Natural killer cell (primary cell): ENCODE data around the gene TICRR. TPM values are rescaled to one million over a fixed set of nuclear protein-coding genes. Genes with fewer than 3 reads are reported as not detected.

Experiments used
- ATAC-seq, 3 donors: fragments of 150-1000 bp in 2 of 3; fragments of 200-7000 bp in 1 of 3; cut with Tn5 transposase; 1 replicate in 1 of 3; 2 replicates in 2 of 3; pipeline ENCODE4 v1.10.0; 2021; ENCODE audit warnings: mild to moderate bottlenecking in 2 of 3, moderate library complexity in 2 of 3
- DNase-seq, 2 donors: peaks; one replicate each; pipeline versions ENCODE4 v3.0.0 to v3.0.0-alpha.2; 2013 to 2021; ENCODE audit warnings: mixed read lengths in 1 of 2
- H3K27ac ChIP-seq: one replicate; pipeline ENCODE4 v1.5.1; 2013; ENCODE audit warnings: mild to moderate bottlenecking, low read length
- H3K27me3 ChIP-seq: one replicate; pipeline ENCODE4 v1.6.1; 2013; ENCODE audit warnings: low read length; ENCODE audit not compliant: control insufficient read depth, insufficient read depth
- H3K36me3 ChIP-seq: one replicate; pipeline ENCODE4 v1.6.1; 2013; ENCODE audit warnings: low read length; ENCODE audit not compliant: control insufficient read depth, insufficient read depth
- H3K4me1 ChIP-seq: one replicate; pipeline ENCODE4 v1.6.1; 2013; ENCODE audit warnings: low read length; ENCODE audit not compliant: control insufficient read depth, insufficient read depth
- H3K4me3 ChIP-seq: one replicate; pipeline ENCODE4 v1.5.1; 2013; ENCODE audit warnings: low read length
- H3K9me3 ChIP-seq: one replicate; pipeline ENCODE4 v1.6.1; 2013; ENCODE audit warnings: low read length; ENCODE audit not compliant: control insufficient read depth, insufficient read depth
- H3K27ac Mint-ChIP-seq, 2 donors: one replicate each; pipeline ENCODE4 v1.8.0; 2022; ENCODE audit warnings: mild to moderate bottlenecking in 2 of 2, mixed read lengths in 2 of 2, moderate library complexity in 1 of 2
- H3K27me3 Mint-ChIP-seq, 2 donors: one replicate each; pipeline ENCODE4 v1.8.0; 2022; ENCODE audit warnings: low read depth in 2 of 2, mixed read lengths in 2 of 2
- H3K36me3 Mint-ChIP-seq: one replicate; pipeline ENCODE4 v1.8.0; 2022; ENCODE audit warnings: mixed read lengths
- H3K4me1 Mint-ChIP-seq, 2 donors: one replicate each; pipeline ENCODE4 v1.8.0; 2022; ENCODE audit warnings: mixed read lengths in 2 of 2
- H3K4me3 Mint-ChIP-seq: one replicate; pipeline ENCODE4 v1.8.0; 2022; ENCODE audit warnings: mild to moderate bottlenecking, moderate library complexity, mixed read lengths
- H3K9me3 Mint-ChIP-seq, 2 donors: one replicate each; pipeline ENCODE4 v1.8.0; 2022; ENCODE audit warnings: mixed read lengths in 2 of 2
- CTCF ChIP-seq: fragments of 200-600 bp; IDR thresholded peaks from one replicate; pipeline ENCODE4 v1.8.0; 2022; ENCODE audit warnings: antibody characterized with exemption
- WGBS: methylation state at CpG from one replicate; pipeline ENCODE4 v1.1.7; 2013; ENCODE audit warnings: missing lambda C conversion rate; ENCODE audit not compliant: insufficient coverage; 5-methylcytosine and 5-hydroxymethylcytosine counted together
- intact Hi-C: fragments of 100-400 bp; cut with micrococcal nuclease; formaldehyde crosslinking; loops from one replicate; pipeline ENCODE4 v1.14.2; 2022
- total RNA-seq, 4 donors: library from RNA; stranded (reverse); fragments of 120-200 nt in 1 of 4; gene quantifications; one replicate each; pipeline versions ENCODE4 v1.2.3 to v1.2.4, GENCODE V29; 2013 to 2022

The TICRR gene
- total RNA-seq, 3 donors from 2014 or later (not counting 1 experiment from before 2014, with no cell fraction given): 0.13 to 0.59 (median 0.14) TPM

DNA sequence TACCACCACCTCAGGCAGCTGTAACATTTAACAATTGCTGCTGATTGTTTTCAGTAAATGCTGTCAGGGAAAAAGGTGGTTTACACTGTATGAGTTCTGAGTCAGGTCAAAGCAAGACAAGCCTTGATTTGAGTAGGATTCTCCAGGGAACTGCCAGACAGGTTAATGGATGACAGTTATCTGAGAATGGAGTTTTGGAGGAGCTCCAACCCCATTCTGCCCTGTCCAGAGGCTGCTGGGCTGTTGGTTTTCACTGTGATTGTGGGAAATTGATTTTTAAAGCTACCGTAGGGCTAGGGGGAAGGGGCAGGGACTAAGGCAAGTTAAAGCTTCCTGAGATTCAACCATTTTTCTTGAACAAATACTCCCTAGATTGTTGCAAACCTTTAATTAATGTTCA lies 39.9 kb downstream of the TICRR start:
- H3K27me3 Mint-ChIP-seq: no peaks in the 10 kb centered on the region
- intact Hi-C loops: no loop called here
- no peaks in the 10 kb centered on the region for H3K27me3 ChIP-seq
- H3K9me3 Mint-ChIP-seq: peaks cover 4 to 10% of the 10 kb centered on the region in 2 donors
- TF ChIP-seq CTCF: no peak
- no peak overlapping the region for H3K4me3 ChIP-seq
- no peak for DNase-seq
- 100% methylated on average over 1 of the region's 1 CpG for WGBS
- H3K4me1 Mint-ChIP-seq: no peaks in the 10 kb centered on the region
- no peak overlapping the region for H3K4me3 Mint-ChIP-seq
- H3K36me3 ChIP-seq: no peaks in the 10 kb centered on the region
- peaks cover 3% of the 10 kb centered on the region for H3K9me3 ChIP-seq
- H3K27ac ChIP-seq: no peak overlapping the region
- no peak overlapping the region for H3K27ac Mint-ChIP-seq
- no peak for ATAC-seq
- H3K36me3 Mint-ChIP-seq: peaks cover 11% of the 10 kb centered on the region
- H3K4me1 ChIP-seq: no peaks in the 10 kb centered on the region

DNA sequence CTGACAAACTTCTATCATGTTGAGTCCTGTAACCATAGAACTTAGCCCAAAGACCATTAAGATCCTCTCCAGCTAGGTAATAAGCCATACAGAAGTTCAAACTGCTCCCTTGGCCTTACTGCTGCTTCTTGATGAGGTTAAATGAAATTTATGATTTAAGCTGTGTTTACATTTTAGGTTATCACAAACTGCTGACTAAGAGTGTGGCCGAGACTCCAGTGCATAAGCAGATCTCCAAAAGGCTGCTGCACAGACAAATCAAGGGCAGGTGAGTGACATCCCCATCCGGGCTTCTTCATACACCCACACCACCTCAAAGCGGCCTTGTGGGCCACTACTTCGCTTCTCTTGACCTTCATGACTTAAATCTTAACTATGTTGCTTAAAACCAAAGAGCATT lies 41.0 kb downstream of the TICRR start:
- no peak overlapping the region for H3K4me3 Mint-ChIP-seq
- DNase-seq (no peak), ATAC-seq (no peak)
- H3K27me3 Mint-ChIP-seq: no peaks in the 10 kb centered on the region
- no peak overlapping the region for H3K27ac ChIP-seq
- H3K4me1 Mint-ChIP-seq: no peaks in the 10 kb centered on the region
- peaks cover 11% of the 10 kb centered on the region for H3K36me3 Mint-ChIP-seq
- H3K4me3 ChIP-seq: no peak overlapping the region
- TF ChIP-seq CTCF: no peak
- 89% methylated on average over 4 of the region's 4 CpGs for WGBS
- no peaks in the 10 kb centered on the region for H3K4me1 ChIP-seq
- H3K27ac Mint-ChIP-seq: no peak overlapping the region
- peaks cover 3% of the 10 kb centered on the region for H3K9me3 ChIP-seq
- no peaks in the 10 kb centered on the region for H3K27me3 ChIP-seq
- intact Hi-C loops: no loop called here
- H3K36me3 ChIP-seq: no peaks in the 10 kb centered on the region
- H3K9me3 Mint-ChIP-seq: peaks cover 4 to 10% of the 10 kb centered on the region in 2 donors

DNA sequence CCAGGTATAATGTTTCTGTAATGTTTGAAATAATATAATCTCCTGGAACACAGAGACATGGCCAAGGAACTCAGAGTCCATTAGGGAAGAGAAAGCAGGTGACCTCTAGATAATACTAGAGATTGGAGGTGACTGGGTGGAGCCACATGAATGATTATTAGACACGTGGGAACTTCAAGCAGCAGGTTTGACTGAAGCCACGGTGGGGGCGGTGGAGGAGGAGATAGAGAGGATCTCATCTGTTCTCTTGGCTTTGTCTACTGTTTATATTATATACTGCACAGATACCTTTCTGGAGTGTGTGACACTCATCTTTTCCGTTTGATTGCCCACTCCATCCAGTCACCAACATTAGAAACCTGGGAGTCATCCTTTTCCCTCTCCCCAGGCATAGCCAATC lies 46.3 kb downstream of the TICRR start:
- Histone ChIP-seq H3K4me3 (no peak overlapping the region), H3K36me3 (no peaks in the 10 kb centered on the region), H3K4me1 (no peaks in the 10 kb centered on the region), H3K27ac (no peak overlapping the region), H3K27me3 (no peaks in the 10 kb centered on the region), H3K9me3 (no peaks in the 10 kb centered on the region)
- intact Hi-C loops: no loop called here
- Mint-ChIP-seq H3K27ac (no peak overlapping the region), H3K36me3 (no peaks in the 10 kb centered on the region), H3K4me3 (no peak overlapping the region), H3K27me3 (no peaks in the 10 kb centered on the region), H3K9me3 (no peaks in the 10 kb centered on the region), H3K4me1 (no peaks in the 10 kb centered on the region)
- 91% methylated on average over 4 of the region's 4 CpGs for WGBS
- DNase-seq (no peak), ATAC-seq (no peak)
- no peak for TF ChIP-seq CTCF

GRCh38 chr15:89623165-89623564 lies 47.9 kb downstream of the TICRR start:
- Mint-ChIP-seq H3K4me3 (no peak overlapping the region), H3K9me3 (no peaks in the 10 kb centered on the region), H3K27ac (no peak overlapping the region), H3K27me3 (no peaks in the 10 kb centered on the region), H3K4me1 (no peaks in the 10 kb centered on the region), H3K36me3 (no peaks in the 10 kb centered on the region)
- no peaks in the 10 kb centered on the region for H3K27me3 ChIP-seq
- H3K27ac ChIP-seq: no peak overlapping the region
- ATAC-seq (no peak), DNase-seq (no peak)
- H3K4me1 ChIP-seq: no peaks in the 10 kb centered on the region
- H3K9me3 ChIP-seq: no peaks in the 10 kb centered on the region
- H3K36me3 ChIP-seq: no peaks in the 10 kb centered on the region
- intact Hi-C loops: no loop called here
- no peak overlapping the region for H3K4me3 ChIP-seq
- whole genome bisulfite sequencing: 100% methylated on average over 1 of the region's 1 CpG
- no peak for TF ChIP-seq CTCF
